KMS-11 (cell line): Measurements from ENCODE around the gene SCAP.

ENCODE experiments used
- H2AFZ ChIP-seq: fragments of 200-600 bp; sonication (generic); 2 replicates; pipeline ENCODE4 v1.6.1; 2016; ENCODE audit warnings: antibody characterized with exemption, mixed run types, low read depth
- H3K27ac ChIP-seq: fragments of 200-600 bp; sonication (generic); 2 replicates; pipeline ENCODE4 v1.6.1; 2016; ENCODE audit warnings: mild to moderate bottlenecking, mixed run types
- H3K27me3 ChIP-seq: fragments of 200-600 bp; sonication (generic); 2 replicates; pipeline ENCODE4 v1.6.1; 2017; ENCODE audit warnings: mild to moderate bottlenecking, low read depth, mixed run types, moderate library complexity; ENCODE audit not compliant: insufficient read depth
- H3K36me3 ChIP-seq: fragments of 200-600 bp; sonication (generic); 2 replicates; pipeline ENCODE4 v1.6.1; 2017; ENCODE audit warnings: mild to moderate bottlenecking, mixed run types; ENCODE audit not compliant: insufficient read depth
- H3K4me1 ChIP-seq: fragments of 200-600 bp; sonication (generic); 2 replicates; pipeline ENCODE4 v1.6.1; 2016; ENCODE audit warnings: mild to moderate bottlenecking, low read depth, mixed run types; ENCODE audit not compliant: poor library complexity, severe bottlenecking
- H3K4me2 ChIP-seq: fragments of 200-600 bp; sonication (generic); 2 replicates; pipeline ENCODE4 v1.7.0; 2016; ENCODE audit warnings: mild to moderate bottlenecking, mixed run types
- H3K4me3 ChIP-seq: fragments of 200-600 bp; sonication (generic); IDR thresholded peaks from 2 replicates; pipeline ENCODE4 v1.6.1; 2017; ENCODE audit warnings: low read depth, low read length, mixed read lengths; ENCODE audit not compliant: insufficient read depth
- H3K79me2 ChIP-seq: fragments of 200-600 bp; sonication (generic); 2 replicates; pipeline ENCODE4 v1.6.1; 2016; ENCODE audit warnings: low read depth, mixed run types; ENCODE audit not compliant: insufficient read depth
- H3K9ac ChIP-seq: fragments of 200-600 bp; sonication (generic); 2 replicates; pipeline ENCODE4 v1.6.1; 2016; ENCODE audit warnings: mild to moderate bottlenecking, mixed run types
- H4K20me1 ChIP-seq: fragments of 200-600 bp; sonication (generic); 2 replicates; pipeline ENCODE4 v1.6.1; 2016; ENCODE audit warnings: mild to moderate bottlenecking, mixed run types; ENCODE audit not compliant: insufficient read depth
- TF ChIP-seq, protein P1 (sequence below): fragments of 200-600 bp; sonication (generic); conservative IDR thresholded peaks from 2 replicates; pipeline ENCODE4 v1.6.1; 2017; ENCODE audit warnings: low read depth, mild to moderate bottlenecking, antibody characterized with exemption, low read length, moderate library complexity, mixed read lengths

The SCAP gene

GRCh38 chr3:47365213-47366153 is 110.3 kb downstream of the SCAP start:
- TF ChIP-seq, protein P1, sequence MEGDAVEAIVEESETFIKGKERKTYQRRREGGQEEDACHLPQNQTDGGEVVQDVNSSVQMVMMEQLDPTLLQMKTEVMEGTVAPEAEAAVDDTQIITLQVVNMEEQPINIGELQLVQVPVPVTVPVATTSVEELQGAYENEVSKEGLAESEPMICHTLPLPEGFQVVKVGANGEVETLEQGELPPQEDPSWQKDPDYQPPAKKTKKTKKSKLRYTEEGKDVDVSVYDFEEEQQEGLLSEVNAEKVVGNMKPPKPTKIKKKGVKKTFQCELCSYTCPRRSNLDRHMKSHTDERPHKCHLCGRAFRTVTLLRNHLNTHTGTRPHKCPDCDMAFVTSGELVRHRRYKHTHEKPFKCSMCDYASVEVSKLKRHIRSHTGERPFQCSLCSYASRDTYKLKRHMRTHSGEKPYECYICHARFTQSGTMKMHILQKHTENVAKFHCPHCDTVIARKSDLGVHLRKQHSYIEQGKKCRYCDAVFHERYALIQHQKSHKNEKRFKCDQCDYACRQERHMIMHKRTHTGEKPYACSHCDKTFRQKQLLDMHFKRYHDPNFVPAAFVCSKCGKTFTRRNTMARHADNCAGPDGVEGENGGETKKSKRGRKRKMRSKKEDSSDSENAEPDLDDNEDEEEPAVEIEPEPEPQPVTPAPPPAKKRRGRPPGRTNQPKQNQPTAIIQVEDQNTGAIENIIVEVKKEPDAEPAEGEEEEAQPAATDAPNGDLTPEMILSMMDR: no peak
- H3K79me2 ChIP-seq: no peaks in the 10 kb centered on the region
- no peak overlapping the region for H3K4me3 ChIP-seq
- H3K27me3 ChIP-seq: no peaks in the 10 kb centered on the region
- H3K4me1 ChIP-seq: no peaks in the 10 kb centered on the region
- no peak overlapping the region for H2AFZ ChIP-seq
- H4K20me1 ChIP-seq: no peaks in the 10 kb centered on the region
- H3K9ac ChIP-seq: no peak overlapping the region
- no peak overlapping the region for H3K4me2 ChIP-seq
- H3K27ac ChIP-seq: no peak overlapping the region
- no peaks in the 10 kb centered on the region for H3K36me3 ChIP-seq
